ENCODE measurements around the gene GJA4. TPM values are rescaled to one million over a fixed set of nuclear protein-coding genes. Genes with fewer than 3 reads are reported as not detected.
"Not testable (repeated sequence)": the region's sequence is repeated elsewhere in the genome, so short reads cannot be mapped to it uniquely, and the experiment has no call there.

Gene GJA4
- total and polyA plus RNA-seq, 2 donors = 3.8 to 10.0 TPM

DNA sequence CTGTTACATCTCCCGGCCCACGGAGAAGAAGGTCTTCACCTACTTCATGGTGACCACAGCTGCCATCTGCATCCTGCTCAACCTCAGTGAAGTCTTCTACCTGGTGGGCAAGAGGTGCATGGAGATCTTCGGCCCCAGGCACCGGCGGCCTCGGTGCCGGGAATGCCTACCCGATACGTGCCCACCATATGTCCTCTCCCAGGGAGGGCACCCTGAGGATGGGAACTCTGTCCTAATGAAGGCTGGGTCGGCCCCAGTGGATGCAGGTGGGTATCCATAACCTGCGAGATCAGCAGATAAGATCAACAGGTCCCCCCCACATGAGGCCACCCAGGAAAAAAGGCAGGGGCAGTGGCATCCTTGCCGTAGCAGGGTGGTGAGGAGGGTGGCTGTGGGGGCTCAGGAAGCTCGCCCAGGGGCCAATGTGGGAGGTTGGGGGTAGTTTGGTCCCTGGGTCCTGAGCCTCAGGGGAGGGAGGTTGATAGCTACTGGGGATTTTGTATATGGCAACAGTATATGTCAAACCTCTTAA lies 31.0 kb upstream of the GJA4 start:
- 94% methylated on average over 13 of the region's 13 CpGs for whole genome bisulfite sequencing
- Histone ChIP-seq H3K27me3 (ENCODE audit: control insufficient read depth in 2 of 2, insufficient read depth in 1 of 2, low read length in 1 of 2) (no peaks in the 10 kb centered on the region), H3K27ac (ENCODE audit: low read depth in 1 of 2, low read length in 1 of 2) (no peak overlapping the region), H3K4me1 (ENCODE audit: control insufficient read depth in 2 of 2, insufficient read depth in 2 of 2, low read length in 2 of 2) (no peaks in the 10 kb centered on the region), H3K4me3 (ENCODE audit: low read length in 2 of 2) (no peak overlapping the region), H3K9me3 (ENCODE audit: control insufficient read depth in 2 of 2, insufficient read depth in 1 of 2, low read length in 1 of 2) (no peaks in the 10 kb centered on the region), H3K36me3 (ENCODE audit: control insufficient read depth in 2 of 2, insufficient read depth in 2 of 2, low read length in 1 of 2) (no peaks in the 10 kb centered on the region)
- no peak for DNase-seq (ENCODE audit: low read depth in 6 of 9, low spot score in 9 of 9)

- DNase-seq (ENCODE audit: low read depth in 6 of 9, low spot score in 9 of 9) = no peak
- no peaks in the 10 kb centered on the region for H3K4me1 ChIP-seq (ENCODE audit: control insufficient read depth in 2 of 2, insufficient read depth in 2 of 2, low read length in 2 of 2)
- no peaks in the 10 kb centered on the region for H3K36me3 ChIP-seq (ENCODE audit: control insufficient read depth in 2 of 2, insufficient read depth in 2 of 2, low read length in 1 of 2)
- H3K9me3 ChIP-seq (ENCODE audit: control insufficient read depth in 2 of 2, insufficient read depth in 1 of 2, low read length in 1 of 2) = no peaks in the 10 kb centered on the region
- 86% methylated on average over 7 of the region's 7 CpGs for WGBS
- no peaks in the 10 kb centered on the region for H3K27me3 ChIP-seq (ENCODE audit: control insufficient read depth in 2 of 2, insufficient read depth in 1 of 2, low read length in 1 of 2)
- H3K27ac ChIP-seq (ENCODE audit: low read depth in 1 of 2, low read length in 1 of 2) = no peak overlapping the region
- no peak overlapping the region for H3K4me3 ChIP-seq (ENCODE audit: low read length in 2 of 2)
These were observed 30.2 kb upstream of the GJA4 start for GRCh38 chr1:34762474-34763141.

DNA sequence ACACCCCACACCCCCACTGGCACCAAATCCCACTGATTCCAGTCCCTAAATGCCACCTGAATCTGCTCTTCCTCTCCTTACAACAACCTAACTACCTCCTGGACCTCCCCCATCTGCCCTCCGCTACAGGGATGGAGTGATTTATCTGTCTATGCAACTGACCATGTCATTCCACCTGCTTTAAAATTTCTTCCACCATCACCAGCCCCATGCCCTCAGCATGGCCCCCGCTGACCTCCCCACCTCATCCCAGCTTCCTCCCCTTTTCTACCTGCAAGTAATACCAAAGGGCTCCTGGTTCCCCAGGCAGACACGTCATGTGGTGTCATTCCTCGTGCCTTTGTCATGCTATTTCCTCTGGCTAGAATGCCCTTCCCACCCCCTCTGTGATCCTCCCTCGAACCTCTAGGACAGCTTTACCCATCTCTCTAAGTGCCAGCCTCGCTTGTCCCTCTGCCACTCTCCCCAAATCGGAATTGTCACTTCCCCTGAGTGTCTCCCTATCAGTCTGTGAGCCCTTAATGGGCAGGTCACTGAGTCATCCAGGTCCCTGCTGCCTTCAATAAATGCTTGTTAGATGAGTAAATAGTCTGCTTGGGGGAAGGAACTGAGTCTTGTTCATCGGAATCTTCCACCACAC lies 29.5 kb upstream of the GJA4 start:
- Histone ChIP-seq H3K27ac (ENCODE audit: low read depth in 1 of 2, low read length in 1 of 2) (no peak overlapping the region), H3K36me3 (ENCODE audit: control insufficient read depth in 2 of 2, insufficient read depth in 2 of 2, low read length in 1 of 2) (no peaks in the 10 kb centered on the region), H3K4me1 (ENCODE audit: control insufficient read depth in 2 of 2, insufficient read depth in 2 of 2, low read length in 2 of 2) (no peaks in the 10 kb centered on the region), H3K9me3 (ENCODE audit: control insufficient read depth in 2 of 2, insufficient read depth in 1 of 2, low read length in 1 of 2) (no peaks in the 10 kb centered on the region), H3K27me3 (ENCODE audit: control insufficient read depth in 2 of 2, insufficient read depth in 1 of 2, low read length in 1 of 2) (no peaks in the 10 kb centered on the region), H3K4me3 (ENCODE audit: low read length in 2 of 2) (no peak overlapping the region)
- WGBS = 68% methylated on average over 8 of the region's 8 CpGs
- DNase-seq (ENCODE audit: low read depth in 6 of 9, low spot score in 9 of 9) = no peak

DNA sequence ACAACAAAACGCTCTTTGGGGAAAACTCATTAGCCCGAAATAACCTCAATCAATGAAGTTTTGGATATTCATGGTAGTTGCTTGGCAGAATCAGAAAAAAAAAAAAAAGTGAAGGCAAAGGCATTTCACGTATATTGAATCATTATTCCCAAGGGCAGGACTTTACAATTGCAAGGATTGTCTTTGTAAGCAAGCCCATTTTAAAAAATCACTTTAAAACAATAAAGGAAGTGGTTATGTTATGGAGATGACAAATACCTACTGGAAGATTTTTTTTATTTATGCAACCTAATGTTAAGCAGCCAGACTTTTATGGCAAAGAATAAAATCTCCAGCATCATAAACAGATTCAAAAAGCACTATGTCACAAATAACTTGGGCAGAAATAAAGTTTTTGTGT lies 23.9 kb upstream of the GJA4 start:
- Histone ChIP-seq H3K27me3 (ENCODE audit: control insufficient read depth in 2 of 2, insufficient read depth in 1 of 2, low read length in 1 of 2) (no peaks in the 10 kb centered on the region), H3K4me1 (ENCODE audit: control insufficient read depth in 2 of 2, insufficient read depth in 2 of 2, low read length in 2 of 2) (no peaks in the 10 kb centered on the region), H3K9me3 (ENCODE audit: control insufficient read depth in 2 of 2, insufficient read depth in 1 of 2, low read length in 1 of 2) (no peaks in the 10 kb centered on the region), H3K4me3 (ENCODE audit: low read length in 2 of 2) (no peak overlapping the region), H3K27ac (ENCODE audit: low read depth in 1 of 2, low read length in 1 of 2) (no peak overlapping the region), H3K36me3 (ENCODE audit: control insufficient read depth in 2 of 2, insufficient read depth in 2 of 2, low read length in 1 of 2) (no peaks in the 10 kb centered on the region)
- DNase-seq (ENCODE audit: low read depth in 6 of 9, low spot score in 9 of 9) = no peak
- 92% methylated on average over 3 of the region's 3 CpGs for WGBS

- no peaks in the 10 kb centered on the region for H3K9me3 ChIP-seq (ENCODE audit: control insufficient read depth in 2 of 2, insufficient read depth in 1 of 2, low read length in 1 of 2)
- H3K4me3 ChIP-seq (ENCODE audit: low read length in 2 of 2) = no peak overlapping the region
- H3K27ac ChIP-seq (ENCODE audit: low read depth in 1 of 2, low read length in 1 of 2) = no peak overlapping the region
- H3K4me1 ChIP-seq (ENCODE audit: control insufficient read depth in 2 of 2, insufficient read depth in 2 of 2, low read length in 2 of 2) = no peaks in the 10 kb centered on the region
- no peak for DNase-seq (ENCODE audit: low read depth in 6 of 9, low spot score in 9 of 9)
- H3K36me3 ChIP-seq (ENCODE audit: control insufficient read depth in 2 of 2, insufficient read depth in 2 of 2, low read length in 1 of 2) = no peaks in the 10 kb centered on the region
- WGBS = 97% methylated on average over 5 of the region's 5 CpGs
- H3K27me3 ChIP-seq (ENCODE audit: control insufficient read depth in 2 of 2, insufficient read depth in 1 of 2, low read length in 1 of 2) = no peaks in the 10 kb centered on the region
These were observed 21.8 kb upstream of the GJA4 start for GRCh38 chr1:34770891-34771504.

DNA sequence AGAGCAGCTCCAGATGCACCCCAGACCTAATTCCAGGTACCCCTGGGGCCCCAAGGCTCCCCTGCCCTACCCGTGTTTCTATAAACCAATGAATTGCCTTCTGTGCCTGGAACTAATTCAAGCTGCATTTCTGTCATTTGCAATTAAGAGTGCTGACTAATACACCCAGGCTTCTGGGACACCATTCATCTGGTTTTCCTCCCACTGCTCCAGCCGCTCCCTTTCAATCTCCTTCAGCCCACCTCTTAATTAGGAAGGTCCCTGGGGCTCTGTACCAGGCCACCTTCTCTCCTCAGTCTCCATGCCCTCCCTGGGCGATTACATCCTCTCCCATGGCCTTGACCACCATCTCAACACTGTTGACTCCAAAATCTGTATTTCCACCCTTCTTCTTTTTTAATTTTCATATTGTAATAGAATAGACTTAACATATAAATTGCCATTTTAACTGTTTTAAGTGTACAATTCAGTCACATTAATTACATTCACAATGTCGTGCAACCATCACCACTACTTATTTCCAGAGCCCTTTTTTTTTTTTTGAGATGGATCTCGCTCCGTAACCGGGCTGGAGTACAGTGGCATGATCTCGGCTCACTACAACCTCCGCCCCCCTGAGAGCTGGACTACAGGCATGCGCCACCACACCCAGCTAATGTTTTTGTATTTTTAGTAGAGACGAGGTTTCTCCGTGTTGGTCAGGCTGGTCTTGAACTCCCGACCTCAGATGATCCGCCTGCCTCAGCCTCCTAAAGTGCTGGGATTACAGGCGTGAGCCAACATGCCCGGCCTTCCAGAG lies 21.0 kb upstream of the GJA4 start:
- Histone ChIP-seq H3K27ac (ENCODE audit: low read depth in 1 of 2, low read length in 1 of 2) (no peak overlapping the region), H3K4me3 (ENCODE audit: low read length in 2 of 2) (no peak overlapping the region), H3K36me3 (ENCODE audit: control insufficient read depth in 2 of 2, insufficient read depth in 2 of 2, low read length in 1 of 2) (no peaks in the 10 kb centered on the region), H3K27me3 (ENCODE audit: control insufficient read depth in 2 of 2, insufficient read depth in 1 of 2, low read length in 1 of 2) (peaks cover 0 to 2% of the 10 kb centered on the region in 2 donors), H3K4me1 (ENCODE audit: control insufficient read depth in 2 of 2, insufficient read depth in 2 of 2, low read length in 2 of 2) (no peaks in the 10 kb centered on the region), H3K9me3 (ENCODE audit: control insufficient read depth in 2 of 2, insufficient read depth in 1 of 2, low read length in 1 of 2) (no peaks in the 10 kb centered on the region)
- DNase-seq (ENCODE audit: low read depth in 6 of 9, low spot score in 9 of 9) = no peak
- WGBS = 97% methylated on average over 16 of the region's 16 CpGs

- not testable (repeated sequence) for H3K4me1 ChIP-seq (ENCODE audit: control insufficient read depth in 2 of 2, insufficient read depth in 2 of 2, low read length in 2 of 2); H3K27me3 ChIP-seq (ENCODE audit: control insufficient read depth in 2 of 2, insufficient read depth in 1 of 2, low read length in 1 of 2); H3K36me3 ChIP-seq (ENCODE audit: control insufficient read depth in 2 of 2, insufficient read depth in 2 of 2, low read length in 1 of 2); DNase-seq (ENCODE audit: low read depth in 6 of 9, low spot score in 9 of 9); H3K4me3 ChIP-seq (ENCODE audit: low read length in 2 of 2); H3K9me3 ChIP-seq (ENCODE audit: control insufficient read depth in 2 of 2, insufficient read depth in 1 of 2, low read length in 1 of 2); H3K27ac ChIP-seq (ENCODE audit: low read depth in 1 of 2, low read length in 1 of 2)
- 85% methylated on average over 4 of the region's 4 CpGs for WGBS
These were observed 19.7 kb upstream of the GJA4 start for GRCh38 chr1:34773114-34773513.

DNA sequence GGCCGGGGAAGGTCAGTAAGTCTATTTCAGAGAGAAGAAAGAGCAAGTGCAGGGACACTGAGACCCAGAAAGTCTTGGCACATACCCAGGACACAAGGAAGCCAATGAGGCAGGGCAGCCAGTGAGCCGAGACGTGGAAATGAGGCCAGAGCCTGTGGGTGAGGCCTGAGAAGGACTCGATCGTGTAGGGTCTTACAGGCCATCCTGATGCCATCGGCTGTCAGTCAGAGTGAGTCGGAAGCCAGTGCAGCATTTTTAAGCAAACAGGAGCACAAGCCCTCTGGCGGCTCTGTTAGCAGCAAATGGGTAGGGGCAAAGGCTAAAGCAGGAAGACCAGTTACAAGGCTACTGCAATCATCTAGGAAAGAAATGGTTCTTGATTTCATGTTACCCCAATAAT lies 17.8 kb upstream of the GJA4 start:
- Histone ChIP-seq H3K9me3 (ENCODE audit: control insufficient read depth in 2 of 2, insufficient read depth in 1 of 2, low read length in 1 of 2) (no peaks in the 10 kb centered on the region), H3K27ac (ENCODE audit: low read depth in 1 of 2, low read length in 1 of 2) (no peak overlapping the region), H3K4me3 (ENCODE audit: low read length in 2 of 2) (no peak overlapping the region), H3K36me3 (ENCODE audit: control insufficient read depth in 2 of 2, insufficient read depth in 2 of 2, low read length in 1 of 2) (no peaks in the 10 kb centered on the region), H3K27me3 (ENCODE audit: control insufficient read depth in 2 of 2, insufficient read depth in 1 of 2, low read length in 1 of 2) (peaks cover 3 to 13% of the 10 kb centered on the region in 2 donors), H3K4me1 (ENCODE audit: control insufficient read depth in 2 of 2, insufficient read depth in 2 of 2, low read length in 2 of 2) (peaks cover 0 to 2% of the 10 kb centered on the region in 2 donors)
- 80% methylated on average over 8 of the region's 8 CpGs for WGBS
- DNase-seq (ENCODE audit: low read depth in 6 of 9, low spot score in 9 of 9) = no peak

- H3K36me3 ChIP-seq (ENCODE audit: control insufficient read depth in 2 of 2, insufficient read depth in 2 of 2, low read length in 1 of 2) = no peaks in the 10 kb centered on the region
- DNase-seq (ENCODE audit: low read depth in 6 of 9, low spot score in 9 of 9) = no peak
- WGBS = 46% methylated on average over 3 of the region's 3 CpGs
- H3K4me3 ChIP-seq (ENCODE audit: low read length in 2 of 2) = no peak overlapping the region
- H3K9me3 ChIP-seq (ENCODE audit: control insufficient read depth in 2 of 2, insufficient read depth in 1 of 2, low read length in 1 of 2) = no peaks in the 10 kb centered on the region
- H3K4me1 ChIP-seq (ENCODE audit: control insufficient read depth in 2 of 2, insufficient read depth in 2 of 2, low read length in 2 of 2) = peaks cover 0 to 2% of the 10 kb centered on the region in 2 donors
- no peak overlapping the region for H3K27ac ChIP-seq (ENCODE audit: low read depth in 1 of 2, low read length in 1 of 2)
- peaks cover 11 to 33% of the 10 kb centered on the region in 2 donors for H3K27me3 ChIP-seq (ENCODE audit: control insufficient read depth in 2 of 2, insufficient read depth in 1 of 2, low read length in 1 of 2)
These were observed 15.9 kb upstream of the GJA4 start for GRCh38 chr1:34776911-34777310.

Measured in thymus (tissue), 11 donors.